ENCODE measurements around the gene HMGCLL1.

HMGCLL1 gene

GRCh38 chr6:55531496-55531895, 47.5 kb downstream of the HMGCLL1 start:
- no peak for DNase-seq (ENCODE audit: low read depth)

DNA sequence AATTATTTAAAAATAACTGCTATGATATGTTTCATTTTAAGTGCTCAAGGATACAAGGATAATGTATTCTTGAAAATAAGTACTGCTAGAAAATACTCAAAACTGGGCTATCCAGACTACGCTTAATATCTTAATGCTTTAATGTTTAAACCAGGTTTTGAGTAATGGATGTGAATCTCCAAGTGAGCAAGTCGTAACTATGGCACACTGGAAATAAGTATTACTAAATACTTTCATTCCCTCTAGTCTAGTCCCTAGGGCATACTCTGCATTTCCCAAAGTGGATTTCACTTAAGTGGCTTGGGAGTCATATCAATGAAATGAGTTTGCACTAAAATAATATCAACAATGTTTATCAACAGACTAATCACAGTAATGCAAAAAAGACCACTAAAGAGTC, 48.1 kb downstream of the HMGCLL1 start:
- no peak for DNase-seq (ENCODE audit: low read depth)

DNA sequence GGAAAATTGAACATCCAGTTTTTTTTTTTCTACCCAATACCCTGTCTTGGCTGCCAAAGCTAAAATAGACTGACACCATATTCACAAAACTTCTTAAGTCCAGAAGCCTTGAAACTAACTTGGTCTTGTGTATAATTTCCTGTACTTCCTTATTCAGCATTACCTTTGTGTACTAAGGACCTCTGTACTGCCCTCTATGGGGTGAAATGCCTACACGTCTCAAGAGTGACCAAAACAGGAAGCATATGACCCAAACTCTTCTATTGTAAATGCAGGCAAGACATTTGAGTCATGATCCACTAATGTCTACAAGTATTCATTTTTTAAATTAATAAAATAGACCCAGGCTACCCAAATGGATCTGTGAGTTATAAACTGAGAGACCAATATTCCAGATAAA, 50.4 kb downstream of the HMGCLL1 start:
- no peak for DNase-seq (ENCODE audit: low read depth)

DNA sequence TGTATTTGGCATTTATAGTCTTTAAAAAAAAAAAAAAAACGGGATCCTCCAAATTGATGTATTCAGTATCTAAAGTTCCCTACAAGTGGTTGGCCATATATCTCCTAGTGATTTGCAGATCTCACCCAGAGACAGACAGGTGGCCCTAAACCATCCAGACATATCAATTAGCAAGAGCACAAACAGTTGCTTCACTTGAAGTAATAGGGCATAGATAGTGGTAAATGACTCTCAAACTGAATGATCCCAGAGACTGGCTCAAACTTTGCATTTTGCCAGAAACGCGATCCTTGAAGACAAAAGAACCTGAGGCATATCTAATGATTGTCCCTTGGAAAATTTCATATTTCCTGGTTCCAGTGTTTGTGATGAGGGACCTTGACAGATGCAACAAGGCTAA, 54.6 kb downstream of the HMGCLL1 start:
- DNase-seq (ENCODE audit: low read depth): no peak

DNA sequence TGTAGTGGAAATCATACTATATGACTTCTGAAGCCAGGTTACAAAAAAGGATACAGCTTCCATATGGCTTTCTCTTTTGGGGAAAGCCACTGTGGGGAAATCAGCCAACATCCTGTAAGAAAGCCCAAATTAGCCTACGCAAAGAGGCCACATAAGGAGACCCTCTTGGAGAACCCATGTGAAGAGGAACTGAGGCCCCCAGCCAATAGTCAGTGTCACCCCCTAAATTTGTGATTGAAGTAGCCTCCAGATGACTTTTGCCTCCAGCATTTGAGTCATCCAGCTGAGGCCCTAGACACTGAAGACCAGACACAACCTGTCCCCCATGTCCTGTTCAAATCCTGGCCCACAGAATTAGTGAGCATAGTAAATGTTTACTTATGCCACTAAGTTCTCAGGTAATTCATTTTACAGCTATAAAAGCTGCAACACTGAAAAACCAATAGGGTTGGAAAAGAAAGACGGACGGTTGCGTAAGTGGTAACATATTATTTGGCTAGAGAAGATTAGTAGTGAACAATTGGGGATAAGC, 60.4 kb downstream of the HMGCLL1 start:
- no peak for DNase-seq (ENCODE audit: low read depth)

DNA sequence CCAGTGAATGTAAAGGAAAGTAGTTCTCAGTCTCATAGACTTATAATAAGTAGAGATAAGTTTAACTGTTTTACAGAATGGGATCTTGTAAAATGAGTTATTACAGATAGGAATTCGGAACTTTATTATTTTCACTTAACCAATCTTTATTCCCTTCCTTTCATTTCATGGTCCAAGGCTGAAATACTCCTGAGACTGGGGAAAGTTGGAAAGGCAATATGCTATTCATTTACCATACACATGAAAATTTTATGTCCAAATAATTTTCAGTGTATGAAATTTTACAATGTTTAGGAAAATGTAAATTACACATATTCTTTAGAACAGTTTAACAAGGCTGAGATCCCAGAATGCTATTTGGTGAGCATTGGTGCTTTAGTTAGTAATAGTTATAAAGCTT, 62.3 kb downstream of the HMGCLL1 start:
- DNase-seq (ENCODE audit: low read depth): no peak

GRCh38 chr6:55512904-55513303, 66.1 kb downstream of the HMGCLL1 start:
- DNase-seq (ENCODE audit: low read depth): no peak

- no peak for DNase-seq (ENCODE audit: low read depth)
Measured at GRCh38 chr6:55511122-55511800, 67.7 kb downstream of the HMGCLL1 start.

DNA sequence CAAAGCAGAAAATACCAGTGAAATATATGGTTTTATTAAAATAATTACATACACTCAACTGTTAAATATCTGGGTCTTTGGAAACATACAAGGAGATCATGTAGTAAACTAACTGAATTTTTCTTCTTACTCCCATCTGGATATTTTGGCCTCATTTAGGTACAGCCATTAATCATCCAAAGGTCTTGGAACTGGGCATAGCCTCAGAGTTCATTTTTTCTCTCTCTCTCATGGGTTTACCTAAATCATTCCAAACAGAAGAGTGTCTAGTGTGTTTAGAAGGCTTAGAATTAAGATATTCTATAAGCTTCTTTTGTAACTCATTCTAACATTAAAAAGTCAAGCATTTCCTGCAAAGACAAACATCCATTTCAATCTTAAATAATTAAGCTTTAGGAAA, 79.4 kb downstream of the HMGCLL1 start:
- DNase-seq (ENCODE audit: low read depth): no peak

DNA sequence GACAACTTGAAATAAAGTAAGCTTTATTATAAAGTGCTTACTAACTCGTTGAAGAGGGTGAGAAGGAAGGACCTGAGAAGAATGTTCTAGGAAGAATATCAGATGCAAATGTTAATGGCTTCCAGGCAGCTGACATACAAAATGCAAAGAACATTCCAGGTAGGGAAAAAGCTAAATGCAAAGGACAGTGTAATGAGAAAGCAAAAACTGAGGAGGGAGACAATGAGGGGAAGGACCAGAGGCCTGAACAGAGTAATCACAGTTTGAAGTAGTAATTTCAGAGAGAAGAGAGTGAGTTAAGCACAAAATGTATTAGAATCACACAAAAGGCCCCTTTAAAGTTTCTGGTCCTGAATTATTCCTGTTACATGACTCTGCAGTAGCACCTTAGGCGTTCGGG, 81.3 kb downstream of the HMGCLL1 start:
- DNase-seq (ENCODE audit: low read depth): no peak

GRCh38 chr6:55496201-55496600, 82.8 kb downstream of the HMGCLL1 start:
- no peak for DNase-seq (ENCODE audit: low read depth)

GRCh38 chr6:55495277-55495676, 83.7 kb downstream of the HMGCLL1 start:
- no peak for DNase-seq (ENCODE audit: low read depth)

- no peak for DNase-seq (ENCODE audit: low read depth)
Measured at GRCh38 chr6:55494411-55494810, 84.6 kb downstream of the HMGCLL1 start.

DNA sequence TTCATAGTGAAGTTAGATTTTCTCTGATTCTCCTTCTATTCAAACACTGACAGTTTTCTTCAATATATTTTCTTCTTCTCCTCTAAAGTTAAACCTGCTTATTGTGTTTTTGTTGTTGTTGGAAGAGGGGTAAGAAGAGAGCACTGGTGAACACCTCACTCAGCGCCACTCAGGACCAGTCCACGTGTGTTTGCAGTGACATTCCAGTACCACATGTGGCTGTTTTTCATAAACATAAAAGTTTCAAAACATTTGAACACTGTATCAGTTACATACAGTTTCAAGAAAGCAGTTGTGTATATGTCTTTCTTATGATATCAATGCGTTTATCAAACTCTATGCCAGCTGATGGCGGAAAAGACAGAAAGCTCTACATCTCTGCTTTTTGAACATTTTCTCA, 86.7 kb downstream of the HMGCLL1 start:
- DNase-seq (ENCODE audit: low read depth): no peak

GRCh38 chr6:55490871-55491270, 88.1 kb downstream of the HMGCLL1 start:
- no peak for DNase-seq (ENCODE audit: low read depth)

- DNase-seq (ENCODE audit: low read depth): no peak
Measured at GRCh38 chr6:55474382-55474781, 104.6 kb downstream of the HMGCLL1 start.

GRCh38 chr6:55473722-55474121, 105.3 kb downstream of the HMGCLL1 start:
- no peak for DNase-seq (ENCODE audit: low read depth)

DNA sequence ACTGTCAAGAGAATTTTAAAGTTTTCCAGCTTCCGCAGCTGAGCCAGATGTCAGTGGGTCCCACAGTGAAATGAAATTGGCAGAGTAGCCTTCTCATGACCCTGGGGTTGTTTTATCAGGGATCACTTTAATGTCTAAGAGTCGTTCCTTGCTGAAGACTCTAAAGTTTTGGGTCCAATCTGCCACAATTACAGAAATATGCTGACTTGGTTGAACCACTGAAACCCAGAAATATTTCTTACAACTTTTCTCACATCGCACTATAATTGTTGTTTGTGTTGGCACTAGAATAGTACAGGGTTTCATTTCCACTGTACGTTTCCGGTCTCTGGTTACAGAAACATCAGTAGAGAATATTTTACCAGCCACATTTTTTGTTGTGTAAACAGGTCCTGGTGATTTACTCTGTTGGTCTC, 109.0 kb downstream of the HMGCLL1 start:
- DNase-seq (ENCODE audit: low read depth): no peak

- DNase-seq (ENCODE audit: low read depth): no peak
Measured at GRCh38 chr6:55456016-55456415, 123.0 kb downstream of the HMGCLL1 start.

GRCh38 chr6:55450005-55450404, 129.0 kb downstream of the HMGCLL1 start:
- DNase-seq (ENCODE audit: low read depth): no peak

GRCh38 chr6:55449225-55449624, 129.8 kb downstream of the HMGCLL1 start:
- DNase-seq (ENCODE audit: low read depth): no peak

DNA sequence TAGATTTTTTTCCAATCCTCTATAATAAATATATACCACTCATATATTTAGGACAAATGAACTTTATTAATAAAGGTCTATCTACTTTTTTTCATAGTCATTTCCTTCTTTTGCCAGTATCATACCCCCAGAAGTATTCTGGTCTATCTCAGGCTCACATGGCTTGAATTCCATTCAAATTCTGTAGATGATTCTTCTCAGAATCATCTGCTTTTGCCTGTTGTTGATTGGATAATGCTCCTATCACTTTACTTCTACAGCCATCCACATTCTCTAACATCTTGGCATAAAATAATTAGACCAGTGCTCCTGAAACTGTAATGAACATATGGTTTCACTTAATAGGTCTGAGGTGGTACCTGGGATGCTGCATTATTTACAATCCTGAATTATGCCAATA, 130.5 kb downstream of the HMGCLL1 start:
- DNase-seq (ENCODE audit: low read depth): no peak

GRCh38 chr6:55447891-55448290, 131.1 kb downstream of the HMGCLL1 start:
- no peak for DNase-seq (ENCODE audit: low read depth)

DNA sequence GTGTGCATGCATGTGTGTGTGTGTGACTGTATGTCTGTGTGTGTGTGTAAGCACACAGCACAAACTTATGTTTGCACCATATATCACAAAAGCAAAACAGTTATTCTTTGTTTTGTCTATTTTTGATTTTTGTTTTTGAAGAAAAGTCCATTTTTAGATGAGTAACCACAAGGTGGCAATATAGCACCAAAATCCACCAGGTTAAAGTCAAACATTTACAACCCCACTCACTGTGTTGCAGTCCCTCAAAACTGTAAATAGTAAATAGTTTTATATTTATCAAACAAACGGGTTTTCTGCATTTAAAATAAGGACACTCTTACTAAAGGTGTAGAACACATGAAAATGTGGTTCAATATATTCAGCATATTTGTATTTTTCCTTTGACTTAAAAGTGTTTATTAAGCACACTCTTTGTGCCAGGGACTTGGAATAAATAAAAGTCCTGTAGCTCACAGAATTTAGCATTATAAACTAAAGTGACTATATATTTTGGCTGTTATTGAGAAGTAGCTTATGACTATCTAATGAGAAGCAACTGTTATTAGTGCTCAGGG, 133.3 kb downstream of the HMGCLL1 start:
- DNase-seq (ENCODE audit: low read depth): no peak
